Measurements from ENCODE around the gene FBLN1.

DNA sequence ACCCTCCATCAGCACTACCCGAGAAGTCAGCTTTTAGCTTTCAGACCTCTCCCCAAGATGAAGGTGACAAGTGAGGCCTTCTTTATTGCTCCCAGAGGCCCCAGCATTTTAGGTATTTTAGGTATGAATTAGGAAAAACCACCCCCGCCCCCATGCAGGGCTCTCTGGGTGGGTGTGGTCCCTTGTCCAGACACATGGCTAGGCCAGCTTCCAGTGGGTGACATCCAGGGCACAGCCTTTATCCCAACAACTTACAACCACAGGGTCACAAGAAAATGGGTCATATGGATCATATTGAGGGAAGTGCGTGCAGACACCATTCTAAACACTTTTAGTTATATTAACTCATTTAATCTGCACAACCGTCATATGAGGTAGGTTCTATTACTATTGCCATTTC is 47.1 kb upstream of the FBLN1 start:
- TF ChIP-seq, protein P1, sequence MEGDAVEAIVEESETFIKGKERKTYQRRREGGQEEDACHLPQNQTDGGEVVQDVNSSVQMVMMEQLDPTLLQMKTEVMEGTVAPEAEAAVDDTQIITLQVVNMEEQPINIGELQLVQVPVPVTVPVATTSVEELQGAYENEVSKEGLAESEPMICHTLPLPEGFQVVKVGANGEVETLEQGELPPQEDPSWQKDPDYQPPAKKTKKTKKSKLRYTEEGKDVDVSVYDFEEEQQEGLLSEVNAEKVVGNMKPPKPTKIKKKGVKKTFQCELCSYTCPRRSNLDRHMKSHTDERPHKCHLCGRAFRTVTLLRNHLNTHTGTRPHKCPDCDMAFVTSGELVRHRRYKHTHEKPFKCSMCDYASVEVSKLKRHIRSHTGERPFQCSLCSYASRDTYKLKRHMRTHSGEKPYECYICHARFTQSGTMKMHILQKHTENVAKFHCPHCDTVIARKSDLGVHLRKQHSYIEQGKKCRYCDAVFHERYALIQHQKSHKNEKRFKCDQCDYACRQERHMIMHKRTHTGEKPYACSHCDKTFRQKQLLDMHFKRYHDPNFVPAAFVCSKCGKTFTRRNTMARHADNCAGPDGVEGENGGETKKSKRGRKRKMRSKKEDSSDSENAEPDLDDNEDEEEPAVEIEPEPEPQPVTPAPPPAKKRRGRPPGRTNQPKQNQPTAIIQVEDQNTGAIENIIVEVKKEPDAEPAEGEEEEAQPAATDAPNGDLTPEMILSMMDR (IDR thresholded peaks at IDR 0.05; ENCODE audit: low read depth, low read length) = no peak
- TF ChIP-seq EZH2phosphoT487 (IDR thresholded peaks at IDR 0.05; ENCODE audit: low read depth) = no peak
